HG02973 (cell line): ENCODE results near the gene CNOT4.
"Not testable (repeated sequence)": the region's sequence is repeated elsewhere in the genome, so short reads cannot be mapped to it uniquely, and the experiment has no call there.

Experiments
- ATAC-seq: cut with Tn5 transposase; IDR thresholded peaks from one replicate; pipeline ENCODE4 v1.9.1; 2021; ENCODE audit warnings: moderate library complexity; ENCODE audit not compliant: unreplicated experiment

The CNOT4 gene

GRCh38 chr7:135366843-135367508, 142.9 kb downstream of the CNOT4 start:
- no peak for ATAC-seq

DNA sequence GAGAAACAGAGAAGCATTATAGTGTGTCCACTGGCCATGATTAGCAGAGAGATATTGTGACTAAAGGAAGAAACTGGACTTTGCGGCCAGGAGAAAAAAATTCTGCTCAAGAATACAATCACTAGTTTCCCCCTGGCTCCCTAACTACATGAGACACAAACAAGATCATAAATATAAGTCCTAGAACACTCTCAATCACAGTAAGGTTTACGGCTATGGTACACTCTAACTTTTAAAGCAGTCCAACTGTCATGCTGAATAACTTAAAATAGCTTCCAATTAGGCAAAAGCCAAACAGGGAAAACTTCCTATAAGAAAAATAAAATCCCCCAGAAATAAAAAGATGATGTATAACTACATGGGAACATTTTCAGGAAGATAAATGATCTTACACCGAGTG, 144.2 kb downstream of the CNOT4 start:
- ATAC-seq = no peak

DNA sequence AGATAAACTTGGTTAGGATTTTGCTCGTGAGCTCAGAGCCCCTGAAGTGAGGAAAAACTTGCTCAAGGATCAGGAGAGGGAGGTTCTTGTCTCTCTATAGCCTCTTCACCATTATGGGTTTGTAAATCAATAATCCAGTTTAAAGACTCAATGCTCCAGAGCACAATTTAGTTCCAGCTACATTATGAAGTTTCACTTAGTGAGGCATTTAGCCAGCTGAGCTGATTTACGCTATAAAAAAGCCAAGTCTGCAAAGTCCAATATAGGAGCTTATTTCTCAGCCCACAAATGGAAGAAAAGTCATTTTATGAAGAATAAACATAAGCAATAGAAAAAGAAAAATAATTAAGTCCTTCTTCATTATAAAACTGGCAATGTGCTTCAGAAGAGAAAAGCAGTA, 145.7 kb downstream of the CNOT4 start:
- ATAC-seq = no peak

- no peak for ATAC-seq
Measured at GRCh38 chr7:135362871-135363270, 147.0 kb downstream of the CNOT4 start.

- ATAC-seq = no peak
Measured at GRCh38 chr7:135361788-135362187, 148.1 kb downstream of the CNOT4 start.

- ATAC-seq = no peak
Measured at GRCh38 chr7:135359615-135360014, 150.3 kb downstream of the CNOT4 start.

- ATAC-seq = no peak
Measured at GRCh38 chr7:135355377-135356048, 154.4 kb downstream of the CNOT4 start.

- ATAC-seq = no peak
Measured at GRCh38 chr7:135353832-135354231, 156.1 kb downstream of the CNOT4 start.

DNA sequence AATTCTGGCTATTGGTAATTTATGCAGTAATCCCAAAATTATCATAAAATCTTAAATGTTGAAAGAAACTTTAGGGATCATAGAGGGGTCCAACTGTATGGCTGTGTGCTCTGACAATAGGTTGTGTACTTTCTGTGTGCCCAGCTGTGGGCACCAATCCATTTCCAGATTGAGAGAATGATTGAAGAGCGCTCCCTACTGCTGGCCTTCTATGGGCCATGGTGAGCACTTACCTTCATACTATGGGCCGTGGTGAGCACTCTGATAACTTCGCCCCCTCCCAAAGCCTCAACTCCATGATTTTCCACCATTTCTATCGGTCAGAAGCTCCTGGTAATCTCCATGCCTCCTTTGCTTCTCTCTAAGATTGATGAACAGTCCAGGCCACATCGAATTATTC, 157.6 kb downstream of the CNOT4 start:
- no peak for ATAC-seq

GRCh38 chr7:135351070-135351469, 158.8 kb downstream of the CNOT4 start:
- not testable (repeated sequence) for ATAC-seq

DNA sequence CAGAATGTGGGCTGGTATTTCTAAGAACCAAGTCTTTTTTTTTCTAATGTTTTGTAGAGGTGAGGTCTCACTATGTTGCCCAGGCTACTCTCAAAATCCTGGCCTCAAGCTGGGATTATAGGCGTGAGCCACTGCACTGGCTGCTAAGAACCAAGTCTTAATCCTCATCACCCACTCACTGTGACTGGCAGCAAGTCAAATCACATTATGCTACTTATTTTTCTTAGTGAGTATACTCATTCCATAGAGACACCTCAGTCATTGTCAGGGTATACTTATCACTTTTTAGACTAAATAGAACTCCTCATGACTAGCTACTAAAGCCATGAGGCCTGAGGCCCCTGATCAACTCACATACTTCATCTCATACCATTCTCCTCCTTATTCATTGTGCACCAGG, 160.2 kb downstream of the CNOT4 start:
- no peak for ATAC-seq

DNA sequence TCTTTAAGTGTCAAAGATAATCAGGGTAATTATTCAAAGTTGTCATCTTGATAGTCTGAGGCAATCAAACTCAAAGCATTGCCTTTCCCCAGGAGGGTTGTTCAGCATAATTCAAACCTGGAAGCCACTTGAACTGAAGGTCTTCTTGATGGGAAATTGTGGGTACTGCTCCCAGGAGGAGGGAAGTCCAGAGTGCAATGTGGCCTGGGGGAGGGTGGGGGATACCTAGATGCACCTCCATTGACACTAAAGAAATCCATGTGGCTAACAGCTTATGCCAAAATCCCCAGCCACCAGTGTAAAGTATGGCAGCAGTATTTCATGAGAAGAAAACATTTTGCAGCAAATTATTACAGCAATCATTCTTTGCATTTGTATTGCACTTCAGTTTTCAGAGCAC, 161.4 kb downstream of the CNOT4 start:
- ATAC-seq = no peak

DNA sequence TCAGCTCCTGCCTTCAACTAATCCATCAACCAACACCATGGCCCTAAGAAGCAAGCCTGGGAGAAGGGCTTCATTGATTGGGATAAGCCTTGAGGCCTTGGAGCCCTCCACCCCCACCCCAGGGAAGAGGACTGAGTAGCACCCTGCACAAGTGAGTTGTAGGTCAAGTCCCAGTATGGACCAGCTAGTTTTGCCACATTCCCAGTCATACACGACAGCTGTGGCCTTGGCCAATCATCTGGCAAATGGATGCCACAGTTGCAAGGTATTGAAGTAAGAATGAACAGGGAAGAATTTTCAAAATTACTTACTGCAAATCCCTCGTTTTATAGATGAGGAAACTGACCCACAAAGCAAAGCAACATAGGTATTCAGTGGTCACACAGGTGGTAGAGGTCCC, 166.5 kb downstream of the CNOT4 start:
- no peak for ATAC-seq

DNA sequence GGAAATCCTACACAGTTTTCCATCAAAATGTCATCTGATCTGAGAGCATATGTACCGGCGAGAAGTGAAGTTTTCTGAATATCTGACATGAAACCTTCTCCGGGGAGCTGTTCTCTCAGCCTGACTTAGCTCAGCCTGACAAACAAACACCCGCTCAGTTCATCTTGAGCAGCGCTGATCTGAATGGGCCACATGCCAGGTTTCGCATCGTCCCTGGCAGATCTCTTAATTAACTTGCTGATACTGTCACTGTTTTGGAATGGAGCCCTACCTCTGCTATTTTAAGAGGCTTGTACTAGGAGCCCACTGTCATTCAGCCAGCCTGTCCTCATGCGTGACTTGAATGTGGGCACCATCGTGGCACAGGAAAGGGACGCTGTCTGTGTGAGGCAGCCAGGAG, 167.0 kb downstream of the CNOT4 start:
- no peak for ATAC-seq

DNA sequence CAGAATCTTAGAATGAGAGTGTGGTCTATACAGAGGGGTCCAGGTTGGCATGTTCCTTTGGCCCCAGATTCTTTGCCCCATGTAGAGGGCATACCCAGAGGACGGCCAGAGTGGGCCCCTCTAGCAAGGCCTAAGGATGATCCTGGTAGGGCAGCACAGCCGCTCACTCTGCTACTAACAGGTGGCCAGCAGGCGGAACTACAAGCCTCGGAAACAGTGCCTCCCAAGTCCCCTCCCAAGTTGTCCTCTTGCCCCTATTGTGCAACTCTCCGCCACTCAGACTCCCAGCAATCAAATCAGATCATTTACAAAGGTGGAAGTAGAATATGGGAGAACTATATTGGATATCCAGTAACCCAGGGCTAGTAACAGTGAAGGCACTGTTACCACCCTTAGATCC, 168.9 kb downstream of the CNOT4 start:
- no peak for ATAC-seq

DNA sequence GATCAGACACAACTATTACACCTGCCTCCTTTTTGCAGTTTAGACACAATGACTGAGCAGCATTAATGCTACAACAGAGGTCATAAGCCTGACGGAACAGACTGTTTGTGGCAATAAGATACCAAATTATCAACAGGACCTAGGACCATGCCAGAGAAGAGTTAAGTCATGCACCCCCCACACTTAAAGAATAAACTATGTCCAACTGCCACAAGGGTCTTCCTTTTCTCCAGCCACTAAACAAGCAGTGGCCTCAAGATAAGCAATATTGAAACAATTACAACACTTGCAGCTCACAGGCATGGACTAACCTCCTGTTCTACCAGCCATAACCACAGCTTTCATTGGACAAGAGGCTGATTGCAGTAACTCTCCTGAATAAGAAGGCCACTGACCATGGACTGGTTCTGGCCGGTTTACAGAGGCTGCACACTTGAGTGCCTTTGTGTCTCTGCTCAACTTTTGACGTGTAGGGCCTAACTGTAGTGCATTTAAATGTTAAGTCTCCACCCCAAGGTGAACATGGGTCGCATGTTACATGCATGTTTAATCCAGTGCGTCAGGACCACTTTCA, 171.8 kb downstream of the CNOT4 start:
- ATAC-seq = no peak

DNA sequence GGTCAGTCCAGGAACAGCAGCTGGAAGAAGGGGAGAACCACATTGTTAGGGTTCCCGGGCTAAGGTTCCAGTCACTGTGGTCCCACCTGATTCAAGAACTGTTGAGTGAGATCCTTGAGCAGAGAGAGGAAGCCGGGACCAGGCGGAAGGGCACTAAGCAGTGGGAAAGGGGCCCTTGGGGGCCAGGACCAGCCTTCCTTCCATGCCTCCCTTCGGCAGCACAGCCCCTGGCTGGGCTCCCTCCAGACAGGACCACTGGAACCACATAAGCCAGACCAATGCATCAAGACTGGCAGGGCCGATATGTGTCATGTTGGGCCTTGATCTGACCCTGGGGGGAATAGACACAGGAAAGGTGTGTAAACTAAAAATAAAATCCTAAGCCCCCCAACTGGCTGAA, 172.4 kb downstream of the CNOT4 start:
- ATAC-seq = no peak

- ATAC-seq = peak; percentile 54
Measured at GRCh38 chr7:135335628-135336139, 174.2 kb downstream of the CNOT4 start.

DNA sequence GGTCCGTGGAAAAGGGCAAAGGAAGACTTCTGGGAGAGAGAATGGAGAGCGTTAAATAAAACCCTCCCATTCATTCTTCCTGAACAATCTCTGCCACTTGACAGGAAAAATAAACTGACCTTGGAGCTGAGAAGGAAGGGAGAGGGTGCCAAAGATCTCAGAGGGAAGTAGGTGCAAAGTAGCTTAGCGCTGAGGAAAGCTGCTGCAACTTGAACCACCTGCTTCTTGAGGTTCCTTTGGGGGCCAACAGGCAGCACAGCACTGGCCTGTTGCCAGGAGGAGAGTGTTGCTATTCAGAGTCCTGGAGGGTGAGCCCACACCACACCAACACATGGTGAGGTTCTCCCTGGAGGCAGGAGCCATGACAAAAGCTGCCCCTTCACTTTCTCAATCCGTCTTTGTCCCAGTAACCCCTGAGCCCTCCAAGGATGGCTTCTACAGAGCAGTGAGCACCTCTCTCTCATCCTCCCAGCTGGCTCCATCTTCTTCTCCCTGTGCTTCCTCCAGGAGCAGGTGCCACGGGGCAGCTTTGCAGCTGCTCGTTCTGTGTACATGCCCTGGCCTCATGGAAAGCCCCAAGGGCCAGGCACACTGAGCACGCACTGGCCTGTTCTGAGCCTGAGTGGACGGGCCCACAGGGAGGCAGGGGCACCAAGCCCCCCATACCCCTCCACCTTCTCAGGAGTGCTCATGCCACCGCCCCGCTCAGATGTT, 174.9 kb downstream of the CNOT4 start:
- no peak for ATAC-seq

- ATAC-seq = no peak
Measured at GRCh38 chr7:135333946-135334345, 176.0 kb downstream of the CNOT4 start.

- no peak for ATAC-seq
Measured at GRCh38 chr7:135333200-135333599, 176.7 kb downstream of the CNOT4 start.

- no peak for ATAC-seq
Measured at GRCh38 chr7:135330088-135330487, 179.8 kb downstream of the CNOT4 start.
